Measurements from ENCODE around the gene ZCCHC3. TPM values are rescaled to one million over a fixed set of nuclear protein-coding genes. Genes with fewer than 3 reads are reported as not detected.

The ZCCHC3 gene
- total and polyA plus RNA-seq, 4 donors = 2.4 to 22.1 (median 5.6) TPM

DNA sequence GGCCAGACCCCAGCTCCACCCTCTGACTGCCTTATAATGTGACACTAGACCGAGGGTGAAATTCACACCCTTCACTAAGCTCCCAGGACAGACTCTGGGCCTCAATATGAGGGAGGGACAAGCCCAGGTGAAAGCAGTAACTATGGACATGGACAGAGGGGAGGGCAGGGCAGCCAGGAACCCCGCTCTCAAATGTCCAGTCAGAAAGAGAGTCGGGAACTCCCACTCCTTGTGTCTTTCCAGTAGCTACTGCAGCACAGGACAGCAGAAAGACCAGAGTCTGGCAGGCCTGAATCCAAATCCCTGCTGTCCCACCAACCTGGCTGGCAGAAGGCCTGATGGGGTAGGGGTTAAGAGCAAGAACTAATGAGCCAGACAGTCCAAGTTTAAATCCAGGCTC lies 13.2 kb upstream of the ZCCHC3 start:
- Histone ChIP-seq H3K9ac (ENCODE audit: low read depth in 1 of 2, low read length in 2 of 2) (no peak overlapping the region), H3K4me1 (ENCODE audit: control insufficient read depth in 4 of 4, insufficient read depth in 4 of 4, low read length in 3 of 4) (no peaks in the 10 kb centered on the region), H3K9me3 (ENCODE audit: control insufficient read depth in 4 of 4, low read length in 3 of 4) (no peaks in the 10 kb centered on the region), H3K36me3 (ENCODE audit: control insufficient read depth in 4 of 4, insufficient read depth in 3 of 4, low read depth in 1 of 4, low read length in 3 of 4) (peaks cover 0 to 4% (median 0%) of the 10 kb centered on the region in 4 donors), H3K27me3 (ENCODE audit: control insufficient read depth in 4 of 4, insufficient read depth in 4 of 4, low read length in 3 of 4) (no peaks in the 10 kb centered on the region), H3K4me3 (ENCODE audit: low read depth in 1 of 3, low read length in 3 of 3) (no peak overlapping the region), H3K27ac (ENCODE audit: low read depth in 1 of 2, low read length in 2 of 2) (no peak overlapping the region)
- WGBS = 61% methylated on average over 3 of the region's 3 CpGs
- DNase-seq (ENCODE audit: low spot score) = no peak
- no peak for TF ChIP-seq NR2F2 (IDR thresholded peaks at IDR 0.05)
- no peak for TF ChIP-seq EGR1 (IDR thresholded peaks at IDR 0.05; ENCODE audit: low read depth in 2 of 2)
- TF ChIP-seq FOXA2 (IDR thresholded peaks at IDR 0.05) = no peak
- TF ChIP-seq, protein P1, sequence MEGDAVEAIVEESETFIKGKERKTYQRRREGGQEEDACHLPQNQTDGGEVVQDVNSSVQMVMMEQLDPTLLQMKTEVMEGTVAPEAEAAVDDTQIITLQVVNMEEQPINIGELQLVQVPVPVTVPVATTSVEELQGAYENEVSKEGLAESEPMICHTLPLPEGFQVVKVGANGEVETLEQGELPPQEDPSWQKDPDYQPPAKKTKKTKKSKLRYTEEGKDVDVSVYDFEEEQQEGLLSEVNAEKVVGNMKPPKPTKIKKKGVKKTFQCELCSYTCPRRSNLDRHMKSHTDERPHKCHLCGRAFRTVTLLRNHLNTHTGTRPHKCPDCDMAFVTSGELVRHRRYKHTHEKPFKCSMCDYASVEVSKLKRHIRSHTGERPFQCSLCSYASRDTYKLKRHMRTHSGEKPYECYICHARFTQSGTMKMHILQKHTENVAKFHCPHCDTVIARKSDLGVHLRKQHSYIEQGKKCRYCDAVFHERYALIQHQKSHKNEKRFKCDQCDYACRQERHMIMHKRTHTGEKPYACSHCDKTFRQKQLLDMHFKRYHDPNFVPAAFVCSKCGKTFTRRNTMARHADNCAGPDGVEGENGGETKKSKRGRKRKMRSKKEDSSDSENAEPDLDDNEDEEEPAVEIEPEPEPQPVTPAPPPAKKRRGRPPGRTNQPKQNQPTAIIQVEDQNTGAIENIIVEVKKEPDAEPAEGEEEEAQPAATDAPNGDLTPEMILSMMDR (IDR thresholded peaks at IDR 0.05; ENCODE audit: low read depth, low read length, missing input control) = no peak

DNA sequence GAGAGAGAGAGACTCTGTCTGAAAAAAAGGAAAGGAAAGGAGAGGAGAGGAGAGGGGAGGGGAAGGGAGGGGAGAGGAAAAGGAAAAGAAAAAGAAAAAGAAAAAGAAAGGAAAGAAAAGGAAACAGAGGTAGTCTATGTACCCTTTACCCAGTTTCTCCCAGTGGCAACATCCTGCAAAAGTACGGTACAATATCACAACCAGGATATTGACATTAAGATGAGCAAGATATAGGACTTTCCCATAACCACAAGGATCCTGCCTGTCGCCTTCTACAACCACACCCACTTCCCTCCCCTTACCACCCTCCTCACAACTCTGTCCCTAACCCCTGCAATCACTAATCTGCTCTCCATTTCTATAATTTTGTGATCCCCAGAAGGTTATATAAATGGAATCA lies 10.9 kb upstream of the ZCCHC3 start:
- Histone ChIP-seq H3K4me3 (ENCODE audit: low read depth in 1 of 3, low read length in 3 of 3) (no peak overlapping the region), H3K9me3 (ENCODE audit: control insufficient read depth in 4 of 4, low read length in 3 of 4) (no peaks in the 10 kb centered on the region), H3K4me1 (ENCODE audit: control insufficient read depth in 4 of 4, insufficient read depth in 4 of 4, low read length in 3 of 4) (peaks cover 0 to 17% (median 11%) of the 10 kb centered on the region in 4 donors), H3K27ac (ENCODE audit: low read depth in 1 of 2, low read length in 2 of 2) (no peak overlapping the region), H3K36me3 (ENCODE audit: control insufficient read depth in 4 of 4, insufficient read depth in 3 of 4, low read depth in 1 of 4, low read length in 3 of 4) (peaks cover 0 to 4% (median 0%) of the 10 kb centered on the region in 4 donors), H3K9ac (ENCODE audit: low read depth in 1 of 2, low read length in 2 of 2) (no peak overlapping the region), H3K27me3 (ENCODE audit: control insufficient read depth in 4 of 4, insufficient read depth in 4 of 4, low read length in 3 of 4) (no peaks in the 10 kb centered on the region)
- no peak for DNase-seq (ENCODE audit: low spot score)
- TF ChIP-seq, protein P2, sequence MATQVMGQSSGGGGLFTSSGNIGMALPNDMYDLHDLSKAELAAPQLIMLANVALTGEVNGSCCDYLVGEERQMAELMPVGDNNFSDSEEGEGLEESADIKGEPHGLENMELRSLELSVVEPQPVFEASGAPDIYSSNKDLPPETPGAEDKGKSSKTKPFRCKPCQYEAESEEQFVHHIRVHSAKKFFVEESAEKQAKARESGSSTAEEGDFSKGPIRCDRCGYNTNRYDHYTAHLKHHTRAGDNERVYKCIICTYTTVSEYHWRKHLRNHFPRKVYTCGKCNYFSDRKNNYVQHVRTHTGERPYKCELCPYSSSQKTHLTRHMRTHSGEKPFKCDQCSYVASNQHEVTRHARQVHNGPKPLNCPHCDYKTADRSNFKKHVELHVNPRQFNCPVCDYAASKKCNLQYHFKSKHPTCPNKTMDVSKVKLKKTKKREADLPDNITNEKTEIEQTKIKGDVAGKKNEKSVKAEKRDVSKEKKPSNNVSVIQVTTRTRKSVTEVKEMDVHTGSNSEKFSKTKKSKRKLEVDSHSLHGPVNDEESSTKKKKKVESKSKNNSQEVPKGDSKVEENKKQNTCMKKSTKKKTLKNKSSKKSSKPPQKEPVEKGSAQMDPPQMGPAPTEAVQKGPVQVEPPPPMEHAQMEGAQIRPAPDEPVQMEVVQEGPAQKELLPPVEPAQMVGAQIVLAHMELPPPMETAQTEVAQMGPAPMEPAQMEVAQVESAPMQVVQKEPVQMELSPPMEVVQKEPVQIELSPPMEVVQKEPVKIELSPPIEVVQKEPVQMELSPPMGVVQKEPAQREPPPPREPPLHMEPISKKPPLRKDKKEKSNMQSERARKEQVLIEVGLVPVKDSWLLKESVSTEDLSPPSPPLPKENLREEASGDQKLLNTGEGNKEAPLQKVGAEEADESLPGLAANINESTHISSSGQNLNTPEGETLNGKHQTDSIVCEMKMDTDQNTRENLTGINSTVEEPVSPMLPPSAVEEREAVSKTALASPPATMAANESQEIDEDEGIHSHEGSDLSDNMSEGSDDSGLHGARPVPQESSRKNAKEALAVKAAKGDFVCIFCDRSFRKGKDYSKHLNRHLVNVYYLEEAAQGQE (IDR thresholded peaks at IDR 0.05) = no peak
- TF ChIP-seq FOXA1 (IDR thresholded peaks at IDR 0.05) (no peak), RXRA (IDR thresholded peaks at IDR 0.05) (no peak), GABPA (IDR thresholded peaks at IDR 0.05 in 1 of 2, conservative IDR thresholded peaks at IDR 0.05 in 1 of 2) (no peak), YY1 (IDR thresholded peaks at IDR 0.05) (no peak), SP1 (IDR thresholded peaks at IDR 0.05) (no peak), TAF1 (conservative IDR thresholded peaks at IDR 0.05) (no peak)
- 79% methylated on average over 2 of the region's 2 CpGs for WGBS

DNA sequence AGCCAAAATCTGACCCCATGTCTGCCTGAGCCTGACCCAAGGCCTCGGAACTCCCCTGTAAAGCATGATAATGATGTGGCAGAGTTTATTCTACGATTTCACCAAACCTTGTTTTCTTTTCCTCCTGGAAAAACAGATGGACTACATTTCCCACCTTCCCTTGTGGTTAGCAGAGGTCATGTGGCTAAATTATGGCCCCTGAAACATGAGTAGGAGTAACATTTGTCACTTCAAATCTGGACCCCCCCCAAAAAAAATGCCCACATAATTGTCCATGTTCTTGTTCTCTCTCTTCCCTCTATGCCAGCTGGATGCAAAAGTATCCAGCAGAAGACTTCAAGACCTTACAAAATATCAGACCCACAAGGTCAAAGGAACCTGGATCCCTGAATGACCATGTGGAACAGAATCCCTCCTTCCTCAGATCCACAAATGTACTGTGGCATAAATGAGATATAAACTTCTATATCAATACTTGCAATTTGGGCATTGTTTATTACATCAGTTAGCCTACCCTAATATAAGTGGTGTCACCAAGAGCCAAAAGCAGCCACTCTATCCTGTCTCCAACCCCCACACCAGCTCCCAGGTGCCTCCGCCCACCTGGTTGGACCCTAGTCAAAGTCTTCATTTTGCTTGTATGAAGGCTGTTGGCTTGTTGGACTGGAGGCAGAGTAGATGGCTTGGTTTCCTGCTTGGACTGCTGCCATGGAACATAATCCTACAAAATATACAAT lies 8.2 kb upstream of the ZCCHC3 start:
- H3K9ac ChIP-seq (ENCODE audit: low read depth in 1 of 2, low read length in 2 of 2) = no peak overlapping the region
- H3K4me1 ChIP-seq (ENCODE audit: control insufficient read depth in 4 of 4, insufficient read depth in 4 of 4, low read length in 3 of 4) = peaks cover 0 to 19% (median 12%) of the 10 kb centered on the region in 4 donors
- H3K27me3 ChIP-seq (ENCODE audit: control insufficient read depth in 4 of 4, insufficient read depth in 4 of 4, low read length in 3 of 4) = no peaks in the 10 kb centered on the region
- no peaks in the 10 kb centered on the region for H3K36me3 ChIP-seq (ENCODE audit: control insufficient read depth in 4 of 4, insufficient read depth in 3 of 4, low read depth in 1 of 4, low read length in 3 of 4)
- no peaks in the 10 kb centered on the region for H3K9me3 ChIP-seq (ENCODE audit: control insufficient read depth in 4 of 4, low read length in 3 of 4)
- DNase-seq (ENCODE audit: low spot score) = no peak
- no peak overlapping the region for H3K27ac ChIP-seq (ENCODE audit: low read depth in 1 of 2, low read length in 2 of 2)
- 80% methylated on average over 3 of the region's 3 CpGs for WGBS
- no peak overlapping the region for H3K4me3 ChIP-seq (ENCODE audit: low read depth in 1 of 3, low read length in 3 of 3)
- TF ChIP-seq, protein P3, sequence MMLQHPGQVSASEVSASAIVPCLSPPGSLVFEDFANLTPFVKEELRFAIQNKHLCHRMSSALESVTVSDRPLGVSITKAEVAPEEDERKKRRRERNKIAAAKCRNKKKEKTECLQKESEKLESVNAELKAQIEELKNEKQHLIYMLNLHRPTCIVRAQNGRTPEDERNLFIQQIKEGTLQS (IDR thresholded peaks at IDR 0.05) = no peak
- TF ChIP-seq RXRA (IDR thresholded peaks at IDR 0.05) (no peak), SP1 (IDR thresholded peaks at IDR 0.05) (no peak), HNF4A (conservative IDR thresholded peaks at IDR 0.05) (no peak), JUND (IDR thresholded peaks at IDR 0.05) (no peak), TAF1 (conservative IDR thresholded peaks at IDR 0.05) (no peak), EGR1 (IDR thresholded peaks at IDR 0.05; ENCODE audit: low read depth in 2 of 2) (no peak)
- TF ChIP-seq, protein P1 (IDR thresholded peaks at IDR 0.05; ENCODE audit: low read depth, low read length, missing input control) = no peak
- TF ChIP-seq, protein P2 (IDR thresholded peaks at IDR 0.05) = no peak

All from liver (tissue), 9 donors.